Neural progenitor cell (in vitro differentiated cells): Measurements from ENCODE around the gene FYN. TPM values are rescaled to one million over a fixed set of nuclear protein-coding genes. Genes with fewer than 3 reads are reported as not detected.

ENCODE experiments used
- DNase-seq: peaks from one replicate; pipeline ENCODE4 v3.0.0-alpha.2; 2016; ENCODE audit warnings: low spot score
- H2AFZ ChIP-seq: fragments of 200-600 bp; sonication (generic); replicated peaks from 2 replicates; pipeline ENCODE4 v1.6.1; 2016; ENCODE audit warnings: antibody characterized with exemption
- H3F3A ChIP-seq: fragments of 200-600 bp; sonication (generic); 2 replicates; pipeline ENCODE4 v1.6.1; 2016; ENCODE audit warnings: antibody characterized with exemption, low read depth
- H3K27ac ChIP-seq: fragments of 200-600 bp; sonication (generic); 2 replicates; pipeline ENCODE4 v1.5.1; 2016; ENCODE audit warnings: mild to moderate bottlenecking
- H3K27me3 ChIP-seq: fragments of 200-600 bp; sonication (generic); 2 replicates; pipeline ENCODE4 v1.6.1; 2016; ENCODE audit warnings: mild to moderate bottlenecking, moderate library complexity
- H3K36me3 ChIP-seq: fragments of 200-600 bp; sonication (generic); 2 replicates; pipeline ENCODE4 v1.5.1; 2016
- H3K4me1 ChIP-seq: fragments of 200-600 bp; sonication (generic); 2 replicates; pipeline ENCODE4 v1.6.1; 2016; ENCODE audit warnings: mixed run types
- H3K4me2 ChIP-seq: fragments of 200-600 bp; sonication (generic); 2 replicates; pipeline ENCODE4 v1.6.1; 2016
- H3K4me3 ChIP-seq: fragments of 200-600 bp; sonication (generic); 2 replicates; pipeline ENCODE4 v1.5.1; 2016
- H3K79me2 ChIP-seq: fragments of 200-600 bp; sonication (generic); 2 replicates; pipeline ENCODE4 v1.6.1; 2016; ENCODE audit warnings: low read depth
- H3K9ac ChIP-seq: fragments of 200-600 bp; sonication (generic); 2 replicates; pipeline ENCODE4 v1.6.1; 2016
- H3K9me3 ChIP-seq: fragments of 200-600 bp; sonication (generic); 2 replicates; pipeline ENCODE4 v1.5.1; 2016; ENCODE audit warnings: low read depth
- H4K20me1 ChIP-seq: fragments of 200-600 bp; sonication (generic); 2 replicates; pipeline ENCODE4 v1.6.1; 2016; ENCODE audit warnings: low read depth
- H3K27ac Mint-ChIP-seq: 3 replicates; pipeline ENCODE4 v1.8.0; 2021; ENCODE audit warnings: mixed read lengths
- H3K27me3 Mint-ChIP-seq: 2 replicates; pipeline ENCODE4 v1.8.0; 2022; ENCODE audit warnings: low read depth, mild to moderate bottlenecking, inconsistent platforms, moderate library complexity, mixed read lengths; ENCODE audit not compliant: insufficient read depth
- H3K36me3 Mint-ChIP-seq: 3 replicates; pipeline ENCODE4 v1.8.0; 2021; ENCODE audit warnings: mixed read lengths
- H3K4me1 Mint-ChIP-seq: 3 replicates; pipeline ENCODE4 v1.8.0; 2021; ENCODE audit warnings: mixed read lengths
- H3K4me3 Mint-ChIP-seq: 3 replicates; pipeline ENCODE4 v1.8.0; 2021; ENCODE audit warnings: mild to moderate bottlenecking, moderate library complexity, mixed read lengths
- H3K9me3 Mint-ChIP-seq: 3 replicates; pipeline ENCODE4 v1.8.0; 2020; ENCODE audit warnings: mixed read lengths
- CTCF ChIP-seq: fragments of 200-600 bp; sonication (generic); IDR thresholded peaks from 2 replicates; pipeline ENCODE4 v1.5.1; 2017; ENCODE audit warnings: antibody characterized with exemption, mild to moderate bottlenecking
- EZH2 ChIP-seq: fragments of 200-600 bp; sonication (generic); IDR thresholded peaks from 2 replicates; pipeline ENCODE4 v1.6.1; 2017; ENCODE audit warnings: antibody characterized with exemption, mild to moderate bottlenecking, moderate library complexity
- EZH2phosphoT487 ChIP-seq: fragments of 200-600 bp; sonication (generic); IDR thresholded peaks from 2 replicates; pipeline ENCODE4 v1.6.1; 2017; ENCODE audit warnings: antibody characterized with exemption
- total RNA-seq: library from RNA; depleted of rRNA; stranded (reverse); fragments of >200 nt; gene quantifications from 2 replicates; pipeline ENCODE4 v1.2.3, GENCODE V29; 2015; ENCODE audit warnings: low replicate concordance

Gene FYN
- total RNA-seq, 1 donor from 2014 or later, result 167 TPM

GRCh38 chr6:111686932-111687266, 186.4 kb downstream of the FYN start:
- peaks cover 62% of the 10 kb centered on the region for H3K4me1 Mint-ChIP-seq
- peak overlapping the region; percentile 75 for H3K4me3 Mint-ChIP-seq
- H3K4me2 ChIP-seq, result peak overlapping the region; percentile 62

DNA sequence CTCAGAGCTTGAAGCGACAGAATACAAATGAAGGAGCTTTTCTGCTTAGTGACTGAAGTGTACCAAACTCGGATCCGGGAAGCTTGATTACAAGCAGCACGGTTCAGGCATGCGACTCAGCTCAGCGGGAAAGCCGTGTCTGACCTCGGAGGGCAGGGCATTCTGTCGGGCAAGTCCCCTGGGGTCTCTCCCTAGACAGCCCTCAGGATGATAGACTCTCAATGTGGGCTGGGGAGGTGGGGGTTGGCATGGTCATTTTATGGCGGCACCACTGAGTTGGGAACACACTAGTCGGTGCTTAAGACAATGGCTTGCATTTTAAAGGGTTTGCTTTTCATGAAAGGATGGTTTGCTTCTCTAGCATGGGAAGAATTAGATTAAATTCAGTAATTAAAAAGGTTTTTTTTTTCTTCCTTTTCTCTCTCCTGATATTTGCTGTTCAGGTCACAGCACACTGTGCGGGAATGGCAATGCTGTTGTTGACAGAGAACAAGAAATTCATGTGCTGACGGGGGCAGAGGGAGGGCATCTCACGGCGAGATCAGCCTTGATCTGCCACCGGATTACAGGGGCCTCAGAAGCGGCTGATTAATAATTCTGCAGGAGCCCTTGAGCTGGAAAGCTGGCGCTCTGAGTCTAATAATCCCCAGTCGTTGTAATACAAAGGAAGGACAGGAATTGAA, 186.9 kb downstream of the FYN start:
- Mint-ChIP-seq H3K4me1 (peaks cover 65% of the 10 kb centered on the region), H3K4me3 (peak overlapping the region; percentile 75), H3K27me3 (peaks cover 2% of the 10 kb centered on the region), H3K27ac (peak overlapping the region; percentile 82), H3K9me3 (no peaks in the 10 kb centered on the region), H3K36me3 (peaks cover 50% of the 10 kb centered on the region)
- Histone ChIP-seq H3K4me3 (peak overlapping the region; percentile 6), H3K9ac (no peak overlapping the region), H3K4me1 (peaks cover 38% of the 10 kb centered on the region), H3K27me3 (no peaks in the 10 kb centered on the region), H3K79me2 (no peaks in the 10 kb centered on the region), H3K36me3 (no peaks in the 10 kb centered on the region), H3K9me3 (no peaks in the 10 kb centered on the region), H4K20me1 (peaks cover 10% of the 10 kb centered on the region), H2AFZ (no peak overlapping the region), H3F3A (peaks cover 26% of the 10 kb centered on the region), H3K27ac (peak overlapping the region; percentile 24), H3K4me2 (peak overlapping the region; percentile 62)
- peak; percentile 90 for DNase-seq
- no peak for TF ChIP-seq EZH2
- no peak for TF ChIP-seq EZH2phosphoT487
- no peak for TF ChIP-seq CTCF

More at GRCh38 chr6:111686932-111687266, 186.4 kb downstream of the FYN start:
- Mint-ChIP-seq H3K9me3 (no peaks in the 10 kb centered on the region), H3K27me3 (peaks cover 3% of the 10 kb centered on the region), H3K36me3 (peaks cover 51% of the 10 kb centered on the region), H3K27ac (peak overlapping the region; percentile 96)
- H3K9me3 ChIP-seq, result no peaks in the 10 kb centered on the region
- peaks cover 10% of the 10 kb centered on the region for H4K20me1 ChIP-seq
- no peaks in the 10 kb centered on the region for H3K36me3 ChIP-seq
- peaks cover 38% of the 10 kb centered on the region for H3K4me1 ChIP-seq
- no peak overlapping the region for H3K4me3 ChIP-seq
- H3K9ac ChIP-seq, result no peak overlapping the region
- H3K79me2 ChIP-seq, result no peaks in the 10 kb centered on the region
- no peak overlapping the region for H2AFZ ChIP-seq
- H3K27me3 ChIP-seq, result no peaks in the 10 kb centered on the region
- H3K27ac ChIP-seq, result peak overlapping the region; percentile 24
- peaks cover 26% of the 10 kb centered on the region for H3F3A ChIP-seq
- no peak for DNase-seq
- TF ChIP-seq CTCF (no peak), EZH2phosphoT487 (no peak), EZH2 (no peak)

- H3K27ac ChIP-seq, result peak overlapping the region; percentile 24
- no peaks in the 10 kb centered on the region for H3K79me2 ChIP-seq
- peaks cover 26% of the 10 kb centered on the region for H3F3A ChIP-seq
- H3K4me2 ChIP-seq, result peak overlapping the region; percentile 62
- TF ChIP-seq EZH2 (no peak), EZH2phosphoT487 (no peak), CTCF (no peak)
- Mint-ChIP-seq H3K36me3 (peaks cover 48% of the 10 kb centered on the region), H3K9me3 (no peaks in the 10 kb centered on the region), H3K4me1 (peaks cover 66% of the 10 kb centered on the region), H3K4me3 (peak overlapping the region; percentile 75), H3K27me3 (peaks cover 2% of the 10 kb centered on the region), H3K27ac (peak overlapping the region; percentile 82)
- H3K4me1 ChIP-seq, result peaks cover 38% of the 10 kb centered on the region
- H3K4me3 ChIP-seq, result no peak overlapping the region
- H3K9ac ChIP-seq, result no peak overlapping the region
- no peak for DNase-seq
- no peak overlapping the region for H2AFZ ChIP-seq
- H3K9me3 ChIP-seq, result no peaks in the 10 kb centered on the region
- H3K36me3 ChIP-seq, result no peaks in the 10 kb centered on the region
- no peaks in the 10 kb centered on the region for H3K27me3 ChIP-seq
- peaks cover 10% of the 10 kb centered on the region for H4K20me1 ChIP-seq
Measured at GRCh38 chr6:111685526-111685925, 187.7 kb downstream of the FYN start.
